ENCODE results near the gene AGXT.

AGXT gene

GRCh38 chr2:240868286-240869108, at the start of gene AGXT:
Gene AGXT (plus strand): TSS chr2:240868824. CDS start chr2:240868866, 42 bp downstream.
- DNase-seq (ENCODE audit: low read depth) = no peak

- DNase-seq (ENCODE audit: low read depth) = no peak
Observed at GRCh38 chr2:240819126-240819857, 49.3 kb upstream of the AGXT start.

- no peak for DNase-seq (ENCODE audit: low read depth)
Observed at GRCh38 chr2:240819858-240820606, 48.6 kb upstream of the AGXT start, which contains the start of gene KIF1A. Gene KIF1A (minus strand): TSS chr2:240820219. CDS start chr2:240797752, 22,467 bp downstream.

GRCh38 chr2:240820607-240821428, 47.8 kb upstream of the AGXT start:
- DNase-seq (ENCODE audit: low read depth) = no peak

- DNase-seq (ENCODE audit: low read depth) = no peak
Observed at GRCh38 chr2:240821429-240821778, 47.2 kb upstream of the AGXT start.

- no peak for DNase-seq (ENCODE audit: low read depth)
Observed at GRCh38 chr2:240822280-240822847, 46.3 kb upstream of the AGXT start.

- DNase-seq (ENCODE audit: low read depth) = no peak
Observed at GRCh38 chr2:240823449-240824336, 44.9 kb upstream of the AGXT start.

GRCh38 chr2:240825476-240825875, 43.1 kb upstream of the AGXT start:
- DNase-seq (ENCODE audit: low read depth) = no peak

- DNase-seq (ENCODE audit: low read depth) = no peak
Observed at GRCh38 chr2:240831594-240832204, 36.9 kb upstream of the AGXT start.

- DNase-seq (ENCODE audit: low read depth) = peak; percentile 98
Observed at GRCh38 chr2:240832205-240832727, 36.4 kb upstream of the AGXT start.

GRCh38 chr2:240832921-240833494, 35.6 kb upstream of the AGXT start:
- DNase-seq (ENCODE audit: low read depth) = no peak

GRCh38 chr2:240833724-240834285, 34.8 kb upstream of the AGXT start:
- no peak for DNase-seq (ENCODE audit: low read depth)

- no peak for DNase-seq (ENCODE audit: low read depth)
Observed at GRCh38 chr2:240834377-240834975, 34.1 kb upstream of the AGXT start.

- no peak for DNase-seq (ENCODE audit: low read depth)
Observed at GRCh38 chr2:240835528-240835927, 33.1 kb upstream of the AGXT start.

GRCh38 chr2:240836781-240837467, 31.7 kb upstream of the AGXT start:
- DNase-seq (ENCODE audit: low read depth) = no peak

- DNase-seq (ENCODE audit: low read depth) = no peak
Observed at GRCh38 chr2:240837621-240838020, 31.0 kb upstream of the AGXT start.

GRCh38 chr2:240839152-240840143, 29.2 kb upstream of the AGXT start:
- DNase-seq (ENCODE audit: low read depth) = no peak

Measured in activated T-helper 1 cell treated with Interleukin-2 at 50 U/mL for 16 hours (primary cell).